ENCODE measurements around the gene GAK. TPM values are rescaled to one million over a fixed set of nuclear protein-coding genes. Genes with fewer than 3 reads are reported as not detected.
A peak's percentile ranks its signal among the peaks of the same experiment; 100 is the strongest.
"Not testable (repeated sequence)": the region's sequence is repeated elsewhere in the genome, so short reads cannot be mapped to it uniquely, and the experiment has no call there.

Gene GAK
- total and polyA plus RNA-seq, 3 experiments from 2014 or later: 82.9 to 118 (median 112) TPM

- Mint-ChIP-seq H3K27ac (peak overlapping the region in 5 of 8 donors; percentile 33 to 80 (median 64)), H3K4me3 (peak overlapping the region in 5 of 7 donors; percentile 0 to 52 (median 32)), H3K9me3 (no peaks in the 10 kb centered on the region), H3K4me1 (peaks cover 63 to 87% (median 80%) of the 10 kb centered on the region in 3 donors), H3K27me3 (peaks cover 0 to 2% of the 10 kb centered on the region in 2 donors), H3K36me3 (peaks cover 4 to 25% (median 12%) of the 10 kb centered on the region in 3 donors)
- ChIA-PET POLR2A (interaction anchor here (1.0 kb wide), 1 partner anchor 9 kb away, joined by 4 read pairs; no protein-coding TSS in a partner anchor), CTCF (no interaction called here)
- Histone ChIP-seq H3K4me3 (ENCODE audit: low read length) (no peak overlapping the region), H3K27ac (ENCODE audit: low read depth, low read length) (no peak overlapping the region), H3K4me1 (ENCODE audit: insufficient read depth, low read length) (peaks cover 35% of the 10 kb centered on the region), H3K36me3 (ENCODE audit: insufficient read depth, low read length) (no peaks in the 10 kb centered on the region), H3K27me3 (ENCODE audit: insufficient read depth, low read length, poor library complexity, severe bottlenecking) (no peaks in the 10 kb centered on the region), H3K9me3 (ENCODE audit: low read length) (no peaks in the 10 kb centered on the region)
- no peak for DNase-seq
Observed at GRCh38 chr4:921830-922331, 10.2 kb downstream of the GAK start.

- Mint-ChIP-seq H3K4me1 (peaks cover 62 to 86% (median 83%) of the 10 kb centered on the region in 3 donors), H3K36me3 (peaks cover 4 to 17% (median 9%) of the 10 kb centered on the region in 3 donors), H3K27ac (peak overlapping the region in 2 of 8 donors; percentile 26 to 29), H3K4me3 (peak overlapping the region in 1 of 7 donors; percentile 45)
- H3K36me3 ChIP-seq (ENCODE audit: insufficient read depth, low read length); H3K9me3 Mint-ChIP-seq; H3K9me3 ChIP-seq (ENCODE audit: low read length); DNase-seq; H3K27me3 ChIP-seq (ENCODE audit: insufficient read depth, low read length, poor library complexity, severe bottlenecking); H3K27me3 Mint-ChIP-seq; H3K27ac ChIP-seq (ENCODE audit: low read depth, low read length); CTCF ChIA-PET; POLR2A ChIA-PET; H3K4me3 ChIP-seq (ENCODE audit: low read length): not testable (repeated sequence)
- peaks cover 40% of the 10 kb centered on the region for H3K4me1 ChIP-seq (ENCODE audit: insufficient read depth, low read length)
Observed at GRCh38 chr4:919004-919680, 13.0 kb downstream of the GAK start.

DNA sequence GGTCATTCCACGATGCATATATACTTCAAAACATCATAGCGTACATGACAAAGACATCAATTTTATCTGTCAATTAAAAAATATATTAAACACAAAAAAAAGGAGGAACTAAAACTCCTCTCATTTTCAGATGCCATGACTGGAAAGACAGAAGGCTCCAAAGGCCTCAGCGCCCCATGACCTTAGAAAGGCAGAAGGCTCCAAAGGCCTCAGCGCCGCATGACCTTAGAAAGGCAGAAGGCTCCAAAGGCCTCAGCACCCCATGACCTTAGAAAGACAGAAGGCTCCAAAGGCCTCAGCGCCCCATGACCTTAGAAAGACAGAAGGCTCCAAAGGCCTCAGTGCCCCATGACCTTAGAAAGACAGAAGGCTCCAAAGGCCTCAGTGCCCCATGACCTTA lies 13.5 kb downstream of the GAK start:
- POLR2A ChIA-PET: not testable (repeated sequence)
- H3K4me1 Mint-ChIP-seq: peaks cover 60 to 84% (median 82%) of the 10 kb centered on the region in 3 donors
- CTCF ChIA-PET: interaction anchor here (0.9 kb wide), 1 partner anchor 176 kb away, joined by 3 read pairs; no protein-coding TSS in a partner anchor

DNA sequence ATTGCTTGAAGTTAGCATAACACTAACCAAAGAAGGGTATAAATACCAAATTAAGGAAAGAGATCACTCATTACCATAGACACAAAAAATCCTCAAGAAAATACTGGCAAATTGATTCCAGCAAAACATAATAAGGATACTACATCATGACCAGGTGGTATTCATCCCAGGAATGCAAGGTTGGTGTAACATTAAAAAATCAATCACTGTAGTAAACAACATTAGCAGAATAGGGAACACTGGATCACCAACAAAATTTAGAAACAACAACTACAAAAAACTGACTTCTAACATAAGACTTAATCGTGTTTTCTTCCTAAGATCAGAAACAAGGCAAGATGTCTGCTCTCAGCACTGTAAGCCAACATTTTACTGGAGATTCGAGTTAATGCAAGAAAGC lies 14.1 kb downstream of the GAK start:
- Histone ChIP-seq H3K4me1 (ENCODE audit: insufficient read depth, low read length) (peaks cover 36% of the 10 kb centered on the region), H3K4me3 (ENCODE audit: low read length) (no peak overlapping the region), H3K27ac (ENCODE audit: low read depth, low read length) (no peak overlapping the region), H3K36me3 (ENCODE audit: insufficient read depth, low read length) (no peaks in the 10 kb centered on the region), H3K9me3 (ENCODE audit: low read length) (no peaks in the 10 kb centered on the region), H3K27me3 (ENCODE audit: insufficient read depth, low read length, poor library complexity, severe bottlenecking) (no peaks in the 10 kb centered on the region)
- ChIA-PET CTCF (interaction anchor here (0.9 kb wide), 1 partner anchor 175 kb away, joined by 3 read pairs; no protein-coding TSS in a partner anchor), POLR2A (no interaction called here)
- Mint-ChIP-seq H3K9me3 (no peaks in the 10 kb centered on the region), H3K4me1 (peaks cover 58 to 80% (median 78%) of the 10 kb centered on the region in 3 donors), H3K36me3 (peaks cover 4 to 22% (median 9%) of the 10 kb centered on the region in 3 donors), H3K27me3 (peaks cover 0 to 2% of the 10 kb centered on the region in 2 donors), H3K27ac (peak overlapping the region in 1 of 8 donors; percentile 74), H3K4me3 (no peak overlapping the region)
- no peak for DNase-seq

More for the DNA sequence above, 13.5 kb downstream of the GAK start:
- H3K4me3 Mint-ChIP-seq; H3K27ac ChIP-seq (ENCODE audit: low read depth, low read length); H3K9me3 Mint-ChIP-seq; H3K27ac Mint-ChIP-seq; H3K9me3 ChIP-seq (ENCODE audit: low read length); H3K36me3 ChIP-seq (ENCODE audit: insufficient read depth, low read length); H3K4me3 ChIP-seq (ENCODE audit: low read length); DNase-seq; H3K27me3 Mint-ChIP-seq; H3K27me3 ChIP-seq (ENCODE audit: insufficient read depth, low read length, poor library complexity, severe bottlenecking): not testable (repeated sequence)
- peaks cover 4 to 17% (median 9%) of the 10 kb centered on the region in 3 donors for H3K36me3 Mint-ChIP-seq
- peaks cover 40% of the 10 kb centered on the region for H3K4me1 ChIP-seq (ENCODE audit: insufficient read depth, low read length)

DNA sequence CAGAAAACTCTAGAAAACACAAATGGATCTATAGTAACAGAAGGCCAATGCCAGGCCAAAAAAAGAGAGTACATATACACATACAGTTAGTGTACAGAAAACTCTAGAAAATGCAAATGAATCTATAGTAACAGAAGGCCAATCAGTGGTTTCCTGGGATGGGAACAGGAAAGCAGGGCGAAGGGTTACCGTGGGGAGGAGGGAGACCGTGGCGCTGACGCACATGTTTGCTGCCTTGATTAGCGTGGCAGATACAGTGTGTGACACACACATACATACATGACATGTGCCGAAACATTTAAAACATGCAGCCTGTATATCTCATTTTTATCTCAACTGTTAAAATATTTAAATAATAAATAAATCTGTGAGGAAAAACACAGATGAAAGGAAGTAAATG lies 14.7 kb downstream of the GAK start:
- Mint-ChIP-seq H3K4me1 (peaks cover 55 to 75% (median 72%) of the 10 kb centered on the region in 3 donors), H3K27me3 (no peaks in the 10 kb centered on the region), H3K36me3 (peaks cover 4 to 22% (median 8%) of the 10 kb centered on the region in 3 donors), H3K4me3 (no peak overlapping the region), H3K27ac (peak overlapping the region in 5 of 8 donors; percentile 11 to 42 (median 38)), H3K9me3 (no peaks in the 10 kb centered on the region)
- Histone ChIP-seq H3K27me3 (ENCODE audit: insufficient read depth, low read length, poor library complexity, severe bottlenecking) (no peaks in the 10 kb centered on the region), H3K27ac (ENCODE audit: low read depth, low read length) (no peak overlapping the region), H3K36me3 (ENCODE audit: insufficient read depth, low read length) (no peaks in the 10 kb centered on the region), H3K4me1 (ENCODE audit: insufficient read depth, low read length) (peaks cover 31% of the 10 kb centered on the region), H3K4me3 (ENCODE audit: low read length) (no peak overlapping the region), H3K9me3 (ENCODE audit: low read length) (no peaks in the 10 kb centered on the region)
- ChIA-PET POLR2A (no interaction called here), CTCF (interaction anchor here (0.9 kb wide), 1 partner anchor 175 kb away, joined by 3 read pairs; no protein-coding TSS in a partner anchor)
- peak in 1 of 5 donors; percentile 14 for DNase-seq

DNA sequence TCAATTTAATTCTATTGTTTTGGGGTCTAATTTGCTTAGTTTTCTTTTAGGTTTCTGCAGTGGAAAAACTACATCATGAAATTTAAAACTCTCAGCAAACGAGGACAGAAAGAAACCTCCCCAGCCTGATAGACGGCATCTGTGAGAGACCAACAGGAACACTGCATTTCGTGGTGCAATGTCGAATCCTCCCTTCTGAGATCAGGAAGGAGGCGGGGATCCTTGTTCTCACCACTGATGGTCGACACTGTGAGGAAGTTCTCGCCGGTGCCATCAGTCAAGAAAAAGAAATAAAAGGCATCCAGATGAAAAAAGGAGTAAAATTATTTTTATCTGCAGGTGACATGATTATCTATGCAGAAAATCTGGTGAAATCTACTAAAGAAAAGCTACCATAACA lies 16.5 kb downstream of the GAK start:
- H3K4me1 Mint-ChIP-seq: peaks cover 44 to 59% (median 54%) of the 10 kb centered on the region in 3 donors
- H3K9me3 Mint-ChIP-seq: no peaks in the 10 kb centered on the region
- ChIA-PET CTCF (no interaction called here), POLR2A (no interaction called here)
- peak overlapping the region in 6 of 7 donors; percentile 36 to 79 (median 56) for H3K4me3 Mint-ChIP-seq
- peaks cover 12% of the 10 kb centered on the region for H3K36me3 ChIP-seq (ENCODE audit: insufficient read depth, low read length)
- peak in 2 of 5 donors; percentile 17 to 30 for DNase-seq
- peak overlapping the region; percentile 38 for H3K4me3 ChIP-seq (ENCODE audit: low read length)
- no peaks in the 10 kb centered on the region for H3K9me3 ChIP-seq (ENCODE audit: low read length)
- peaks cover 22% of the 10 kb centered on the region for H3K4me1 ChIP-seq (ENCODE audit: insufficient read depth, low read length)
- no peaks in the 10 kb centered on the region for H3K27me3 Mint-ChIP-seq
- H3K27ac Mint-ChIP-seq: peak overlapping the region; percentile 52 to 86 (median 76)
- no peak overlapping the region for H3K27ac ChIP-seq (ENCODE audit: low read depth, low read length)
- H3K36me3 Mint-ChIP-seq: peaks cover 4 to 32% (median 5%) of the 10 kb centered on the region in 3 donors
- no peaks in the 10 kb centered on the region for H3K27me3 ChIP-seq (ENCODE audit: insufficient read depth, low read length, poor library complexity, severe bottlenecking)

DNA sequence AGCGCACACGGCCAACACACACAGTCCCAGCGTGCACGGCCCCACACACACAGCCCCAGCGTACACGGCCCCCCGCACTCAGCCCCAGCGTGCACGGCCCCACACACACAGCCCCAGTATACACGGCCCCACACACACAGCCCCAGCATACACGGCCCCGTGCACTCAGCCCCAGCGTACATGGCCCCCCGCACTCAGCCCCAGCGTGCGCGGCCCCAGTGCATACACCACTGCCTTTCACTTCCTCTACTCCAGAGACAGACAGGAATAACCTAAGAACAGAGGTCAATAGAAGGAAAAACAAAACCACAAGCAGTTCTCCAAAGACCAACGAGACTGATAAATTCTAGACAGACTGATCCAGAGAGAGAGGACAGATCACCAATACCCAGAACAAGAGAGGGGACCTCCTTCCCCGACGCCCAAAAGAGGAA lies 17.1 kb downstream of the GAK start:
- Mint-ChIP-seq H3K36me3 (peaks cover 4 to 33% (median 5%) of the 10 kb centered on the region in 3 donors), H3K9me3 (no peaks in the 10 kb centered on the region), H3K27me3 (no peaks in the 10 kb centered on the region), H3K4me3 (peak overlapping the region in 5 of 7 donors; percentile 35 to 79 (median 59)), H3K4me1 (peaks cover 41 to 56% (median 52%) of the 10 kb centered on the region in 3 donors), H3K27ac (peak overlapping the region in 7 of 8 donors; percentile 69 to 86 (median 80))
- Histone ChIP-seq H3K4me3 (ENCODE audit: low read length) (no peak overlapping the region), H3K4me1 (ENCODE audit: insufficient read depth, low read length) (peaks cover 22% of the 10 kb centered on the region), H3K36me3 (ENCODE audit: insufficient read depth, low read length) (peaks cover 12% of the 10 kb centered on the region), H3K27me3 (ENCODE audit: insufficient read depth, low read length, poor library complexity, severe bottlenecking) (no peaks in the 10 kb centered on the region), H3K27ac (ENCODE audit: low read depth, low read length) (no peak overlapping the region), H3K9me3 (ENCODE audit: low read length) (no peaks in the 10 kb centered on the region)
- DNase-seq: peak in 1 of 5 donors; percentile 7
- ChIA-PET CTCF (no interaction called here), POLR2A (no interaction called here)

- peak overlapping the region in 1 of 8 donors; percentile 57 for H3K27ac Mint-ChIP-seq
- peaks cover 38 to 50% (median 46%) of the 10 kb centered on the region in 3 donors for H3K4me1 Mint-ChIP-seq
- peaks cover 12% of the 10 kb centered on the region for H3K36me3 ChIP-seq (ENCODE audit: insufficient read depth, low read length)
- H3K4me3 ChIP-seq (ENCODE audit: low read length): no peak overlapping the region
- H3K27me3 ChIP-seq (ENCODE audit: insufficient read depth, low read length, poor library complexity, severe bottlenecking): no peaks in the 10 kb centered on the region
- H3K9me3 Mint-ChIP-seq: no peaks in the 10 kb centered on the region
- no peaks in the 10 kb centered on the region for H3K9me3 ChIP-seq (ENCODE audit: low read length)
- H3K27ac ChIP-seq (ENCODE audit: low read depth, low read length): no peak overlapping the region
- peak in 1 of 5 donors; percentile 1 for DNase-seq
- CTCF ChIA-PET: no interaction called here
- peaks cover 2 to 36% (median 5%) of the 10 kb centered on the region in 3 donors for H3K36me3 Mint-ChIP-seq
- POLR2A ChIA-PET: no interaction called here
- peak overlapping the region in 1 of 7 donors; percentile 59 for H3K4me3 Mint-ChIP-seq
- H3K27me3 Mint-ChIP-seq: no peaks in the 10 kb centered on the region
- H3K4me1 ChIP-seq (ENCODE audit: insufficient read depth, low read length): peaks cover 22% of the 10 kb centered on the region
Observed at GRCh38 chr4:914531-914930, 17.6 kb downstream of the GAK start.
